Measurements from ENCODE around the gene SBNO2.

SBNO2 gene

DNA sequence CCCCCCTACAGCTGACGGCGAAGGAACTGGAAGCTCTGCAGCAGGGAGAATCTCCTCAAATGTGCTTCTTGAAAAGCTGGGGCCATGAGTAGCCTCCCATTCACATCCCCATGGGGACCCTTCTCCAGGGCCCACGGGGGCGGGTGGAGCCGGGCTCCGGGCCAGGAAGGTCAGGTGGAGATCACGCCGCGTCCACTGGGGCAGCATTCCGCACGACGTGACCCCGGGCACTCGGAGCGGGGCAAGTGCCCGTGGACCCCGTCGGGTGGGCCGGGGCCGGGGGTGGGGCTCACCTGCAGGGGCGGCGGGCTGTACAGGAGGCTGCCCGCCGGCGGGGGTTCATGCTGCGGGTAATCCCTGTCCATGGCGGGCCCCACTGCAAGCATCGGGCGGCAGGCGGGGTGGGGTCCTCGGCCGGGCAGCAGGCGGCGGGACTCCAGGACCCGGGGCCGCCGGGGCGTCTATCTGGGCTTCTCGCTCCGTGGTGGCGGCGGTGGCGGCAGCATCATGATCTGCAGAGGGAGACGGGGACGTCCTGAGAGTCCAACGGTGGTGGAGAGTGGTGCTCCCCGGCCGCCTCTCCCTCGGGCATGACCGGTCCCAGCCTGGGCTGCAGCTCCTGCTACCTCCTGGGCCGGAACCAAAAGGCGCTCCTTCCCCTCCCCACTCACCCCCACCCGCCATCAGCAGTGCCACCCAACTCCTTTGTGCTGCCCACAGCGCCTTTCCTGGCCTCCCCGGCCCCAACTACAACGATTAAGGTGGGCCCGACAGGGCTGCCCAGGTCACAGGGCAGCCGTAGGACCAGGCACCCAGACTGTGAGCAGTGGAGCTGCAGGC lies 20.0 kb downstream of the SBNO2 start:
- Mint-ChIP-seq H3K27me3 (no peaks in the 10 kb centered on the region), H3K4me1 (peaks cover 3% of the 10 kb centered on the region), H3K36me3 (peaks cover 20% of the 10 kb centered on the region), H3K27ac (no peak overlapping the region), H3K4me3 (no peak overlapping the region), H3K9me3 (no peaks in the 10 kb centered on the region)
- ATAC-seq: peak; percentile 32

DNA sequence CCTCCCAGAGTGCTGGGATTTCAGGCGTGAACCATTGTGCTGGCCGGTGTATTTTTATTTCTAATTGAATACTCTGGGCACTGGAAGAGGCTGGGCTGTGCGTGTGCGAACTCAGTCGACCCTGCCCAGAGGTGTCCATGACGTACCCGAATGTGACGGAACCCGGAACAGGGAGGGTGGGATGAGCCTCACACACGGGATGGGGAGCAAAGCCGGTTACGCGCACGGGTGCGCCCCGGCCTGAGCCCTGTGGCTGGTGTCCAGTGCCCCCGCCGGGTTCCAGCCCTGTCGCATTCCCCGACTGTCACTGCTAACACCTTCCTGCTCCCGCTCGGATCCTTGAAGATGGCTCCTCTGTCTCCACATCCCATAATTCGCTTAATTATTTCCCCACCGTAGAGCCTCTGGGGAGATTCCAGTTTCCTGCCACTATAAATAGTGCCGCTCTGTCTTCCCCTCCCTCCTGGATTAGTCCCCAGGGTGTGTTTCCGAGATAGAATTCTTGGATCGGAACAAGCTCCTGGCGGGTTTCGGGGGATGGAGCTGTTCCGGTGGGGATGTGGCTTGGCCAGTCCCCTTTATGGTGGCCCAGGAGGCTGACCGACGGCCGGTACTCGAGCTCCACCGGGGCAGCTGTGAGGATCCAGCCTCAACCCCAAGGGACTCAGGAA lies 22.0 kb downstream of the SBNO2 start:
- peaks cover 23% of the 10 kb centered on the region for H3K36me3 Mint-ChIP-seq
- no peaks in the 10 kb centered on the region for H3K9me3 Mint-ChIP-seq
- H3K4me3 Mint-ChIP-seq: no peak overlapping the region
- no peaks in the 10 kb centered on the region for H3K4me1 Mint-ChIP-seq
- ATAC-seq: no peak
- H3K27ac Mint-ChIP-seq: no peak overlapping the region
- no peaks in the 10 kb centered on the region for H3K27me3 Mint-ChIP-seq

DNA sequence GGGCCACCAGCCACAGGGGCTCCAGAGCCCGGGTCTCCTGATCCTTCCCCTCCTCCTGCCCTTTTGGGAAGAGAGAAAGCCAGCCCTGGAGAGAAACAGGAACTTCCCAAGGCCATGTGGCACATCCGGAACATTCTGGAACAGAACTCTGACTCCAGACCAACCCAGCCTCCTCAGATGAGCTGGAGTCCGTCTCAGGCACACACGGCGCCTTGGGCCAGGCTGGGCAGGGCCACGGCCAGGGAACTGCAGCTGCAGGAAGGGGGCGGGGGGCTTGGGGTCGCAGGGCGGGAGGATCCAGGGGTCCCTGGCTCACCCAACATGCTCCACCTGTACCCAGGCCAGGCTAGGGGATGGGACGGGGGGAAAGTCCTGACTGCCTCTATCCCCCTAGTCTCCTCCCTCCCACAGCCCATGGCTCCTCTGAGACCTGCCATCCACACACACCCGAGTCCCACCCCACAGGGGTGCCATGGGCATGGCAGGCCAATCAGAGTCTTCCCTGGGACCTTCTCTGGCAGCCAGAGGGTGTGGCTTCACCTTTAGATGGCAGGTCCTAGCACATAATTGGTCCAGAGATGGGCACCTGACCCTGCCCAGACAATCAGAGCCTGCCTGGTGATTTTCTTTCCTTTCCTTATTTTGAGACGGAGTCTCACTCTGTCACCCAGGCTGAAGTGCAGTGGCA lies 22.9 kb downstream of the SBNO2 start:
- H3K27me3 Mint-ChIP-seq: no peaks in the 10 kb centered on the region
- H3K4me1 Mint-ChIP-seq: no peaks in the 10 kb centered on the region
- H3K4me3 Mint-ChIP-seq: no peak overlapping the region
- no peak overlapping the region for H3K27ac Mint-ChIP-seq
- H3K36me3 Mint-ChIP-seq: peaks cover 24% of the 10 kb centered on the region
- ATAC-seq: no peak
- H3K9me3 Mint-ChIP-seq: no peaks in the 10 kb centered on the region

DNA sequence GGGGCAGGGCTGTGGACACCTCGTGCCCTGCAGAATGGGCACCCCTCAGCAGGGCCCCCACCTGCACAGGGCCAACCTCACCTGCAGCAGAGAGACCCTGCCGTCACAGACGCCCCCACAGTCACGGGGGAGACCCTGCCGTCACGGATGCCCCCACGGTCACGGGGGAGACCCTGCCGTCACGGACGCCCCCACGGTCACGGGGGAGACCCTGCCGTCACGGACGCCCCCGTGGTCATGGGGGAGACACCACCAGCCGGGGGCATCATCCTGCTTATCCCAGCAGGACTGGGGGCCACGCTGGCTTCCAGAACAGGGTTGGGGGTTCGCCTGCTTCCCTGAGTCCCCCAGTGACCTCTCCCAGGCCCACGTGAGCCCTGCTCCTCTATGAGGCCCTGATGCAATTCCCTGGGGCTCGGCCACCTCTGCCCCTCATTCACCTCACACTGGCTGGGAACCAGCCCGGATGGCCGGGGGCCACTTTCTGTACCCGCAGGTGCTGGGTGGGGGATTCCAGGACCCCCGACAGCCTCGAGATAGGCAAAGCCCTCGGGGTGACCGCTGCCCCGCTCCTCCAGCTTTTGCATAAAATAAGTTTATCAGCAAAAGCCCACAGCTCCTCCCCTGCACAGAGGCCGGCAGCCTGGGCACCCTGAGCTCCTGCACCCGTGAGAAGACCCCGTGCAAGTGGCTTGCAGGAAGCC lies 23.6 kb downstream of the SBNO2 start:
- ATAC-seq: no peak
- Mint-ChIP-seq H3K36me3 (peaks cover 29% of the 10 kb centered on the region), H3K27me3 (no peaks in the 10 kb centered on the region), H3K4me3 (no peak overlapping the region), H3K9me3 (no peaks in the 10 kb centered on the region), H3K4me1 (no peaks in the 10 kb centered on the region), H3K27ac (no peak overlapping the region)

DNA sequence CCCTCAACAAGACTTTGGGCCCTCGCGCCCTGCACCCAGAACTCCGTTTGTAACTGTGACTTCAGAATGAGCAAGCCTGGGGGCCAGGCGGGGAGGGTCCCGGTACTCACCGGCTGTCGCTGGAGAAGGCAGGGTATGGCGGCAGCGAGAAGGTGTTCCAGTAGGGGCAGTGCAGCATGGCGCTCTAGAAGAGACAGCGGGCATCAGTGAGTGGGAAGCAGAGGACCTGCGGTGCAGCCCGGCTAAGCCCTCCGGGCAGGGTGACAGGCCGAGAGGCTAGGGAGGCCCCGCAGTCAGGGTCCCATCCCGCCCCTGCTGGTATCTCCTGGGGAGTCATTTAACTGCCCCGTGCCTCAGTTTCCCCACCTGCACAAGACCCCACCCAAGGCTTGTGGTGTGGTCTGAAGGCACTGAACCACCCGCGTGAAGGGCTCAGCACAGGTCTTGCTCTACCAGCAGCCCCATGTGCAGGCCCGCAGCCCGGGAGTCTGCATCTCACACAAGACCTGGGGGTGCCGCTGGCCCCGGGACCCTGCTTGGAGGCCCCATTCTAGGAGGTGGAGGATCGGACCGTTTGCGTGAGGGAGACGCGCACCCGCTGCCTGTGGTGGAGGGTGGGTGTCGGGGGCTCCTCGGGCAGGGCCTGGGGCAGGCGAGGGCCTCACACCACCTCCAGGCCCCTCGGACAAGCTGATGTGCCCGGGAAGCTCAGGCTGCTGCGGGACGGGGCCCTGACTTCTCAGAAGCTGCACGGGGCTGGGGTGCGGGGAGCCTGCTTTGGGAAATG lies 24.6 kb downstream of the SBNO2 start:
- H3K9me3 Mint-ChIP-seq: no peaks in the 10 kb centered on the region
- peak; percentile 10 for ATAC-seq
- H3K4me3 Mint-ChIP-seq: no peak overlapping the region
- H3K27me3 Mint-ChIP-seq: no peaks in the 10 kb centered on the region
- H3K36me3 Mint-ChIP-seq: peaks cover 38% of the 10 kb centered on the region
- H3K27ac Mint-ChIP-seq: no peak overlapping the region
- peaks cover 6% of the 10 kb centered on the region for H3K4me1 Mint-ChIP-seq

DNA sequence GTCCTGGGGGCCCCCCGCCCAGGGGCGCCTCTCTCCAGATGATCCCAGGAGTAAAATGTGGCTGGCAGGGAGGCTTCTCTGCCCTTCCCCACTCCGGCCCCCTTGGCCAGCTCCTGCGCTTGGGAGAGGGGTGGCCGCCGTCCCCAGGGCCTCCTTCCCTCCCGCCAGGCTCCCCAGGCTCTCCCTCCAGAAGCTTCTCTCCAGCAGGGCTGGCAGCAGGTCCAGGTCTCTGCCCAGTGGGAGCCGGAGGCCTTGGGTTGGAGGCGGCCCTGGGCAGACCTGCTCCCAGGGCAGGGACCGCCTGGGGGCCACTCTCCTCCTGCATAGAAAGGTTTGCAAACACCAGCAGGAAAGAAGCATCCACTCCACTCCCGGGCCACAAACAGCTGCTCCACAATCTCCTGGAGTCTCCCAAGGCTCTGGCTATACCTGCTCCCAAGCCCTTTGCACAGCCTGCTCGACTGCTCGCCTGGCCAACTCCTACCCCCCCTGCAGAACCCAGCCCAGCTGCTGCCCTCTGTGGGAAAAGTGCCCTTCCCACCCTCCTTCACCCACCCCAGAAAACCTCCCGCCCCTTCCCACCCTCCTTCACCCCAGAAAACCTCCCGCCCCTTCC lies 26.0 kb downstream of the SBNO2 start:
- H3K4me3 Mint-ChIP-seq: no peak overlapping the region
- H3K4me1 Mint-ChIP-seq: peaks cover 8% of the 10 kb centered on the region
- peaks cover 52% of the 10 kb centered on the region for H3K36me3 Mint-ChIP-seq
- no peaks in the 10 kb centered on the region for H3K27me3 Mint-ChIP-seq
- H3K9me3 Mint-ChIP-seq: no peaks in the 10 kb centered on the region
- H3K27ac Mint-ChIP-seq: no peak overlapping the region
- ATAC-seq: no peak

DNA sequence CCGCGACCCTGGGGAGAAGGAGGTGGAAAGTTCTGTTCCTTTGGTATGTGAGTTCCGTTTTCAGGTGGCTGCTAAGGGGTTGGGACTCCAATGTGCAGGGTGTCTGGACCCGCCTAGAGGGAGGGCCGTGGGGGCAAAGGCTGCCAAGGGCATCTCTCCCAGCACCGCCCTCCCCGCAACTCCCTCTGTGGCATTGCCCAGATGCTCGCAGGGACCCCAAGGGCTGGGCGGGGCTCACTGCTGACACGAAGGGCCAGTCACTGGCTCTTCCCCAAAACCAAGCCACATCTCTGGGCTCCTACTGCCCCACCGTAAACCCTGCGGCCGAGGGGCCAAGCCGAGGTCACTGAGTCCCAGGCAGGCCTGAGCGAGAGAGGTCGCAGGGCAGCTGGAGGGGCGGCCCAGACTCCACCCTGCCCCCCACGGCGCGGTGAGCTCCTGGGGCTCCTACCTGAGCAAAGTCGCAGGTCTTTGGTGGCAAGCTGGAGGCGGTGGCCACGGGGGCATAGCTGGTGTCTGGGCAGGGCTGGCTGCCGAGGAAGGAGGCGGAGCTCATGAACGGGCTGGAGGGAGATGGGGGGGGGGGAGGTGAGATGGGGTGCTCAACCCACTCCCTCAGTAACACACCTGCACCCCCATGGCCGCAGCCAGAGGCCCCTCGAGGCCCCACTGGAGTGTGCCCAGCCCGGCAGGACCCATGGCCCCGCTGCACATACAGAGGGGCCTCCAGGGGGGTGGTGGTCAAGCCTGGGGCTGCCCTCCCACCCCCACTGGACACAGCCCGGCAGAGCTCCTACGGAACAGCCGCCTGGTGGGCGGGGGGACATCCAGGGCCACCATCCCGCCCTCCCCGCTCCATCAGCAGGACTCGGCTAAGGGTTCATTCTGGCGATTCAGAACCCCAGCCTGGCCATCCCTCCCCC lies 26.9 kb downstream of the SBNO2 start:
- H3K27me3 Mint-ChIP-seq: no peaks in the 10 kb centered on the region
- H3K9me3 Mint-ChIP-seq: peaks cover under 1% of the 10 kb centered on the region
- H3K36me3 Mint-ChIP-seq: peaks cover 54% of the 10 kb centered on the region
- no peak overlapping the region for H3K4me3 Mint-ChIP-seq
- H3K4me1 Mint-ChIP-seq: peaks cover 8% of the 10 kb centered on the region
- no peak for ATAC-seq
- H3K27ac Mint-ChIP-seq: no peak overlapping the region

DNA sequence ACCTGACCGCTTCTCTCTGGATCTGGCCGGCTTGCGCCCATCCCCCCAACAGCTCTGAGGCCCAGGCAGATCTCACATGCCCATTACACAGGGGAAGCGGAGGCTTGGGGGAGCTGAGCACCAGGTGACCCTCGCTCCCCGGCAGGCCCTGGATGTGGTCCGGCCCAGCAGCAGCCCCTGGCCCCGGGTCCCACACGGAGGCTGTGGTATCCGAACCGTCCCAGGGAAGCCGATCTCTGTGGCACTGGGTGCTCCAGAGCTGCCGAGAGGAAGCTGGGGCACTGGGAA lies 27.7 kb downstream of the SBNO2 start:
- Mint-ChIP-seq H3K36me3 (peaks cover 52% of the 10 kb centered on the region), H3K9me3 (peaks cover 5% of the 10 kb centered on the region)

DNA sequence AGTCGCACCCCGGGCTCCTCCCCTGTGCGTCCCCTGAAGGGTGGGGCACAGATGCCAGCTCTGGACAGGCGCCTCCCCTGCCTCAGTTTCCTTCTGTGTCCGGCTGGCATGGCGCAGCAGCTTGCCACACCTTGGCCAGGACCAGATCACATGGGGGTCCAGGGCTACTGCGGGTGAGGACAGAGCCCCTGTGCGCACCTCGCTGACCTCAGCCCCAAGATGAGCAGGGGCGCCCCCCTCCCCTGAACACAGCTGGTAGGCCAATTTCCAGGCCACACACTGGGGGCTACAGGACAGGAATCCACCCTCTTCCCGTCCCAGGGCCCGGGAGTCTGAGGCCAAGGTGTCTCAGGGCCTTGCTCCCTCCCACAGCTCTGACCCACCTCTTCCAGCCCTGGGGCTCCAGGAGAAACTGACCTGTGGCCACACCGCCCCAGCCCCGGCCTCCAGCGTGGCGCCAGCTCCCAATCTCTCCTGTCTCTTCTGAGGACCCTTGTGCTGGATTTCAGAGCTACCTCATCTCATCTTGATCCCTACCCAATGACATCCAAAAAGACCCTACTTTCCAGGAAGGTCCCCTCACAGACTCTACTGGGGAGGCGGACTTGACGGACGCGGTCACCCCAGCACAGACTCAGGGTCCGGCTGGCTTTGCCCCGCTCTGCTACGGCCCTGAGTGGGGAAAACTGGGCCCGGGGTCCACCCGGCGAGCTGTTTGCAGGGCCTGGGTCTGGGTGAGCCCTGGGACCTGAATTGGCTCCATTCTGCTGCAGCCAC lies 28.2 kb downstream of the SBNO2 start:
- Mint-ChIP-seq H3K27ac (no peak overlapping the region), H3K9me3 (peaks cover 5% of the 10 kb centered on the region), H3K27me3 (no peaks in the 10 kb centered on the region), H3K4me1 (peaks cover 8% of the 10 kb centered on the region), H3K4me3 (no peak overlapping the region), H3K36me3 (peaks cover 51% of the 10 kb centered on the region)
- ATAC-seq: no peak

More for the DNA sequence above, 27.7 kb downstream of the SBNO2 start:
- Mint-ChIP-seq H3K27ac (no peak overlapping the region), H3K4me3 (no peak overlapping the region), H3K27me3 (no peaks in the 10 kb centered on the region), H3K4me1 (peaks cover 8% of the 10 kb centered on the region)
- ATAC-seq: no peak

DNA sequence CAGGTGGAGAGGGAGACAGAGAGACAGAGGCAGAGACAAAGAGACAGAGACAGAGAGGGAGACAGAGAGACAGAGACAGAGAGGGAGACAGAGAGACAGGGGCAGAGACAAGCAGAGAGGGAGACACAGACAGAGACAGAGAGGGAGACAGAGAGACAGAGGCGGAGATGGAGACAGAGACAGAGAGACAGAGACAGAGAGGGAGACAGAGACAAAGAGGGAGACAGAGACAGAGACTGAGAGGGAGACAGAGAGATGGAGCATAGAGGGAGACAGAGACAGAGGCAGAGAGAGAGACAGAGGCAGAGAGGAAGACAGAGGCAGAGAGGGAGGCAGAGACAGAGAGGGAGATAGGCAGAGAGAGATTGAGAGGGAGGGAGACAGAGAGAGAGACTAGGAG lies 29.3 kb downstream of the SBNO2 start:
- peak overlapping the region; percentile 7 for H3K27ac Mint-ChIP-seq
- no peaks in the 10 kb centered on the region for H3K27me3 Mint-ChIP-seq
- H3K4me3 Mint-ChIP-seq: no peak overlapping the region
- peaks cover 54% of the 10 kb centered on the region for H3K36me3 Mint-ChIP-seq
- ATAC-seq: no peak
- H3K9me3 Mint-ChIP-seq: peaks cover 5% of the 10 kb centered on the region
- peaks cover 8% of the 10 kb centered on the region for H3K4me1 Mint-ChIP-seq

DNA sequence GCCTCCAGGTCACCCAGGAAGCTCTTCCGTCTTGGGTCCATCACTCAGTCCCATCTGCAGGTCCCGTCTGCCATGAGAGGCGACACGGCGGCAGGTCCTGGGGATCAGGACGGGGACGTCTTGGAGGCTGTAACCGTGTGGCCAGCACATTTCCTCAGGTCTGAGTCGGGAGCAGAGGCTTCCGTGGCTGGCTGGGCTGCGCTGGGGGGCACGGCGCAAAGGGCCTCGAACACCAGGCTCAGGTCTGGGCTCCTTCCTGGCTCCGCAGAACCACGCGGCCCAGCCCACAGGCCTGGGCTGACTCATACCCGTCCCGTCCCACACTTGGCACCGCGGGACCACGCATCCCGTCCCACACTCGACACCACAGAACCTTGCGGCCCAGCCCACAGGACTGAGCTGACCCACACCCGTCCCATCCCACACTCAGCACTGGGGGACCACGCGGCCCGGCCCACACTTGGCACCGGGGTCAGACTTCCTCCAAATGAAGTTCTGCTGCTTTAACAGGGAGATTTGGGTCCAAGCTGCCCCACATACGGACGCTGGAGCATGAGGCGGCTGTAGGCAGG lies 30.2 kb downstream of the SBNO2 start:
- peaks cover 8% of the 10 kb centered on the region for H3K4me1 Mint-ChIP-seq
- ATAC-seq: no peak
- H3K27me3 Mint-ChIP-seq: no peaks in the 10 kb centered on the region
- H3K36me3 Mint-ChIP-seq: peaks cover 54% of the 10 kb centered on the region
- H3K27ac Mint-ChIP-seq: no peak overlapping the region
- H3K9me3 Mint-ChIP-seq: peaks cover 5% of the 10 kb centered on the region
- H3K4me3 Mint-ChIP-seq: no peak overlapping the region

DNA sequence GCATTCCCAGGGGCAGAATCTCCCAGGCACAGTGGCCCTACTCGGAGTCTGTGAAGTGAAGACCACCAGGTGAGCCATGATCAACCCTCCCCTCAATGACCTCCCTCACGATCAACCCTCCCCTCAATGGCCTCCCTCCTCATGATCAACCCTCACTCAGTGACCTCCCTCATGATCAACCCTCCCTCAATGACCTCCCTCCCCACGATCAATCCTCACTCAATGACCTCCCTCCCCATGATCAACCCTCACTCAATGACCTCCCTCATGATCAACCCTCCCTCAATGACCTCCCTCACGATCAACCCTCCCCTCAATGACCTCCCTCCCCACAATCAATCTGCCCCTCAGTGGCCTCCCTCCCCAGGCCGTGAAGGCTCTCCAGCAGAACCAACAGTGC lies 32.1 kb downstream of the SBNO2 start:
- H3K4me1 Mint-ChIP-seq: peaks cover 9% of the 10 kb centered on the region
- peaks cover 56% of the 10 kb centered on the region for H3K36me3 Mint-ChIP-seq
- peaks cover 5% of the 10 kb centered on the region for H3K9me3 Mint-ChIP-seq
- no peak overlapping the region for H3K4me3 Mint-ChIP-seq
- H3K27ac Mint-ChIP-seq: no peak overlapping the region
- ATAC-seq: peak; percentile 46
- no peaks in the 10 kb centered on the region for H3K27me3 Mint-ChIP-seq
